HG02852 (cell line): ENCODE data around the gene FRMD4A.
"Not testable (repeated sequence)": the region's sequence is repeated elsewhere in the genome, so short reads cannot be mapped to it uniquely, and the experiment has no call there.

ENCODE experiments used
- ATAC-seq: cut with Tn5 transposase; IDR thresholded peaks from one replicate; pipeline ENCODE4 v1.9.1; 2021; ENCODE audit warnings: mild to moderate bottlenecking, moderate library complexity; ENCODE audit not compliant: unreplicated experiment

FRMD4A gene

DNA sequence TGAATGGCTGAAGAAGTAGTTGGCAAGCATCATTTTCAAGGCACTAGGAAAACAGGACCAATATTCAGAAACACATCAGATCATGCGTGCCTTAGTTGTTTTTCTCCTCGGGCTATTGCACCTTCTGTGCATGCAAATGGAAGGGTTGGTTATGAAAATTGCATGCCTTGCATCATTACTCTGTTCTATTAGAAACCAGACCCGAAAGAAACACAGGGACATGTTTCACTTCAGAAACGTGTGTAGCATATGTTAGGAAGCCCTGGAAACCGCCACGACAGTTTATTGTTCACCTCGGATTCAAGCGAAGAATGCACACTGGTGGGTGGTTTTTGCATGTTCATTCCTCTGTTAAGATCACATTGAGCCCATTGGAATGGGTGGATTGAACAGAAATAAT lies 214.7 kb downstream of the FRMD4A start:
- ATAC-seq: no peak

DNA sequence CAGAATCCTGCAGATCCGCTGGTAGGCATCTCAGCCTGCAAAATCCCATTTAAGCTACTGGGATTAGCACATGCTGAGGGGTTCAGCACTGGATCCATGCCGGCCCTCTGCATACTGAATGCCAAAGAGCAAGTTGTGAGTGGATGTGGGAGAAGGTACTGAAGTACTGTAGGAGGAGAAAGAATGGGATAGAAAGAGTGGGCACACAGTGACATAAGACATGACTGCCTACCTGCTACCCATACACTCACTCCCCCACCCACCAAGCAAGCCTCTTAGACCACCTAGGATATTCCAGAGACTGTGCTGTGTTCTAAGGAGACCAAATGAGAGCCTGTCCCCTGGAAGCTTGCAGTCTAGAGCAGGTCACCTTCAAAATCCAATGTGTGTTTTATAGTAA lies 215.9 kb downstream of the FRMD4A start:
- no peak for ATAC-seq

- no peak for ATAC-seq
These were observed 218.7 kb downstream of the FRMD4A start for GRCh38 chr10:14112056-14112455.

DNA sequence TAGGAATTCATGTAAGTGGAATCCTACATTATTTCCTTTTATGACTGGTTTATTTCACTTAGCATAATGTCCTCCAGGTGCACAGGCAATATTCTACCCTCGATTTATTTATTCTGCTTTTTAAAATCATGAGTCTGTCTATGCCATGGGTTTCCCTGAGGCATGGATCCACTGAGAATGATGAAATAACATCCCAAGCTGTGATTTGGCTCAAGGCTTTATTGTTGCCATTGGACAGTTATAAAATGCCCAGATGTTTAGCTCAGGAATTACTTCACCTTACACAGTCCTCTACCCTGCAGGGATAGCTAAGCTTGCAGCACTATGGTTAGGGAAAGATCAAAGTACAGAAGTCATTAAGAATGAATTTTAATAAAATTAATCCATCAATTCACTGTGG lies 219.5 kb downstream of the FRMD4A start:
- no peak for ATAC-seq

DNA sequence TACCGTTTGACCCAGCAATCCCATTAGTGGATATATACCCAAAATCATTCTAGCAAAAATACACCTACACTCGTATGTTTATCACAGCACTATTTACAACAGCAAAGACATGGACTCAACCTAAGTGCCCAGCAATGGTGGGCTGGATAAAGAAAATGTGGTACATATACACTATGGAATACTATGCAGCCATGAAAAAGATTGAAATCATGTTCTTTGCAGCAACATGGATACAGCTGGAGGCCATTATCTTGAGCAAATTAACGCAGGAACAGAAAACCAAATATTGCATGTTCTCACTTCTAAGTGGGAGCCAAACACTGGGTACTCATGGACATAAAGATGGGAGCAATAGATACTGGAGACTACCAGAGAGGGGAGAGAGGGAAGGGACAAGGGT lies 223.9 kb downstream of the FRMD4A start:
- ATAC-seq: no peak

DNA sequence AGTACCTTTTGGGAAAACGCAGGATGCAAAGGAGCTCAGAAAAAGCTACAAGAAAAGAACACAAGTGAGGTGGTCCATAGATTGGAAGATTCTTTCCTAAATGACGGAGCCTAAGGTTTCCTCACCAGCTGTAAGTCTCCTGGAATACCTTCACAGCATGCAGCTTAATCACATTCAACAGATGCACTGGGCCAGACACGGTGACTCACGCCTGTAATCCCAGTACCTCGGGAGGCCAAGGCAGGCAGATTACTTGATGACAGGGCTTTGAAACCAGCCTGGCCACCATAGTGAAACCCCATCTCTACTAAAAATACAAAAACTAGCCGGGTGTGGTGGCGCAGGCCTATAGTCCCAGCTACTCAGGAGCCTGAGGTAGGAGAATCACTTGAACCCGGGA lies 228.7 kb downstream of the FRMD4A start:
- ATAC-seq: no peak

DNA sequence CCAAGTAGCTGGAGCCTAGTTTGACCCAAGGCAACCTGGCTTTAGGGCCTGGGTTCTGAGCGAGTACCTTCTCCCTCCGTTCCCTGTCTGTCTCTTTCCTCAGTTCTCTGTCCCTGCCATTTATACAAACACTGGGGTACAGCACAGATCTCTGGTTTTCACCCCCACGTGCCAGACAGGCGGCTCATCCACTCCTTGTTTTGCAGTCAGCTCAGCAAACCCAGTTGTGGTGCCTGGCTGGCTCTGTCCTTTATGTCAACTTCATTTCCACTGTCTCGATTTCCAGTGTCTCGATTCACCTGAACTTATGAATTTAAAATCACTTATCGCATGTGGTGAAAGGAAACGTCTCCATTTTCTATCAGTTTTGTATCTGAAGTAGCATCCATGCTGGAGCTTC lies 230.8 kb downstream of the FRMD4A start:
- no peak for ATAC-seq

DNA sequence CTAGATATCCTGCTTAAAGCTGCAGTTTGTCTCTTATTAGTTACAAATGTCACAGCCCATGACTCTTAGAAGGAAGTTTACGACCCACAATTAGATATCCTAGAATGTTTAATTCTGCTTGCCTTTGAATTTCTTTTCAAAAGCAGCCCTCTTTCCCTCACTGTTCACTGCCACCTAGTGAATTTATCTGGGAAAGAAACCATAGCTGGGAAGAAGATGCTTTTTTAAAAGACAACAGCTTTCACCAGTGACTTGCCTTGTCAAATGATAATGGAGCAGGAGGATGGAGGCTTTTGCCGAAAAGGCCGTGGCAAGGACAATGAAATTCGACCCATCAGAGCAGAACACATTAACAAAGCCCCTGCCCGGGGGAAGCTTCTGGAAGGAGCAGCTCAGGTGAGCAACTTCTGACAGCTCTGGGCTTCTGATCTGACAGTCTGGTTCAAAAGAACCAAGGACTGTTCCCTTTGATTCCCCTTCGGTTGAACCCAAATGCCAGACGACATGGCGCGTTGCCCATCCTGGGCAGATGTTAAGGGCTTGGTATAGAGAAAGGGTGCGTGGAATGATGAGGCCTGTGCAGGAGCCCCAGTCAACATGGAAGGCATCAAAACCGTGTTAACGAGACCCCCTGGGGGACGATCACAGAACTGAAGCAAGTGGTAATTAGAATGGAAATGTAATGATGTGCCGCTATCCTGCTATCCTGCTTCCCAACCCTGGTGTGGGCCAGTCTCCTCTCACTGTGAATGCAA lies 236.8 kb downstream of the FRMD4A start:
- no peak for ATAC-seq

GRCh38 chr10:14092799-14093198 lies 237.9 kb downstream of the FRMD4A start:
- ATAC-seq: no peak

- ATAC-seq: no peak
These were observed 241.0 kb downstream of the FRMD4A start for GRCh38 chr10:14089556-14090292.

GRCh38 chr10:14087566-14087965 lies 243.2 kb downstream of the FRMD4A start:
- no peak for ATAC-seq

DNA sequence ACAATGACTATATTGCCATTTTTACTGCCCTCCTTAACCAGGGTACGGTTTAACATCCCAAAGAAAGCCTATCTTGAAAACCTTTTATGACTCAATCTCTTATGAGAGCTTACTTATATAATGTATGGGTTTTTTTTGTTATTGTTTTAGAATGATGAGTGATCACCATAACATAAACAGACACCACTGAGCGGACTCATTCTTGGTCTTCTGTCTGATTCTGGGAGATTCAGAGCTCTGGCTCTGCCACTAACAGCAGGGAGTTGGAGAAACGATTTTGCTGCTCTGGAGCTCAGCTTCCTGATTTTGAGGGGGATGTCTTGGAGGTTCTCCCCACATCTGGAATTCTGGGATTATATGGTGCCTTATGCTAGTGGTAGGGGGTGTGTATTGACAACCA lies 244.1 kb downstream of the FRMD4A start:
- ATAC-seq: no peak

GRCh38 chr10:14084875-14085274 lies 245.8 kb downstream of the FRMD4A start:
- ATAC-seq: no peak

DNA sequence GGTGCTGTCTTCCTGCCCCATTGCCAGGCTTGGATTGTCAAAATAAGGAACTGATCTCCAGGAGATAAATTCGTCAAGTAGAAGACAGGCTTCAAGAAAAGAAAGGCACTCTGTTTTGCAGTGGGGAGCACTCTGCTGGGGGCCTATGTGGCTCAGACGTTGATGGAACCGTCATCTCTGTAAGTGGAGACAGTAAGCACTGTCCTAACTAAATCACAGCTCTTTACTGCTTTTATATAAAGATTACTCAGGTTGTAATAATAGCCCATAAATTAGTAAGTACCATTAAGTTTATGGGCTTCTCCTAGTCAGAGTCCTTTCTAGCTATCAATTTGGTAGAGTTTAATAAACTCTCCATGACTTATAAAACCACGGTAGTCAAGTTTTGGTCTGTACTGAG lies 249.9 kb downstream of the FRMD4A start:
- ATAC-seq: no peak

DNA sequence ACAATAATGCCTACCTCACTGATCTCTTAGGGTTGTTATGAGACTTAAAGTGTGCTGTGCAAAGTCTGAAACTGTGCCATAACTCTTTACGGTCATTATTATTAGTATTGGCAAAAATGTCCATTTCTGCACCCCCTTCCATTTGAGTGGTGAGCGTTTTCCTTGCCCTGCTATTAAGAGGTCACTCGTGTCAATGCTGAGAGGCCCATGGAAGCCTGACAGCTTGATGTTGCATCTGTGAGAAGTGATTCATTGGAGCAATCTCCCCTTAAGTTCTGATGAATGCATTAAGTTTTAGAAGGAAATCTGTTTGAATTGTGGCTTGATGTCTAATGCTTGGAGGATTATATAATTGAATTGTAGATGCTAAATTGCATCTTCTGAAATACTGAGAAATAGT lies 253.3 kb downstream of the FRMD4A start:
- ATAC-seq: no peak

GRCh38 chr10:14074062-14074884 lies 256.5 kb downstream of the FRMD4A start:
- ATAC-seq: no peak

- ATAC-seq: no peak
These were observed 258.2 kb downstream of the FRMD4A start for GRCh38 chr10:14072541-14072940.

DNA sequence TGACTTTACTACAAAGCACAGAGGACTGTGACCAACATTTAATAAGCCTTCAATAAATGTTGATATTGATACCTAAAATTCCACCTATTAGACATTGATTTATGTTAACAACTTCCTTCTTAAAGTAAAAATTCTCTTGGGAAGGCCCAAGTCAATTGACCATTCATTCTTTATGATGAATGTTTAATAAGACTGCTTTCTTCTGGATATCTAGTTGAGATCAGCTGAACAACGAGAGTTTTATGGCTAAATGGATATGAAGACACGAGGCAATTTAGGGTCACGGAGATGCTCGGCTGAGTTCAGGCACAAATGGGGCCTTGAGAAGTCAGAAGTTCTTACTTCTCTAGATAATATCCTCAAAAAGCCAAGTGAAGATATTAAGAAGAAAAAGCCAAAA lies 258.8 kb downstream of the FRMD4A start:
- ATAC-seq: no peak

- ATAC-seq: no peak
These were observed 262.0 kb downstream of the FRMD4A start for GRCh38 chr10:14068601-14069250.

- not testable (repeated sequence) for ATAC-seq
These were observed 263.1 kb downstream of the FRMD4A start for GRCh38 chr10:14067638-14068037.

DNA sequence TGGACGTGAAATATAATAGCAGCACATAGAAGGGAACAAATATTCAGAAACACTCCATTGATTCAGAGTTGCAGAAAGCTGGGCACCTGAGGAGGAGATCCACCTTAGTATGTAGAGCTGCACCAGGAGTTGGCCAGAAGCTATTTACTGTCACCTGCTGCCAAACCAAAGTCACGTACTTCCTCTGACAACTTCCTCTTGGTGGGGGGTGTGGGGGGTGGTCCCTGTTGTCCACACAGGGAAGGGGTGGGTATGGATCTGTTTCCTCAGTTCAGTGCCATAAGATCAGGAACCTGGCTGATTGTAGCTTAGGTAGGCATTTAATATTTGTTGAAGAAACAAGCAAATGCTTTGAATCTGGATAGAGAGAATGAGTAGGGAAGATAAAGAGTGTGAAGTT lies 264.6 kb downstream of the FRMD4A start:
- ATAC-seq: no peak
